ENCODE results near the gene RNF222. TPM values are rescaled to one million over a fixed set of nuclear protein-coding genes. Genes with fewer than 3 reads are reported as not detected.
A peak's percentile ranks its signal among the peaks of the same experiment; 100 is the strongest.

Gene RNF222
- total and polyA plus RNA-seq, 7 donors, result not detected

DNA sequence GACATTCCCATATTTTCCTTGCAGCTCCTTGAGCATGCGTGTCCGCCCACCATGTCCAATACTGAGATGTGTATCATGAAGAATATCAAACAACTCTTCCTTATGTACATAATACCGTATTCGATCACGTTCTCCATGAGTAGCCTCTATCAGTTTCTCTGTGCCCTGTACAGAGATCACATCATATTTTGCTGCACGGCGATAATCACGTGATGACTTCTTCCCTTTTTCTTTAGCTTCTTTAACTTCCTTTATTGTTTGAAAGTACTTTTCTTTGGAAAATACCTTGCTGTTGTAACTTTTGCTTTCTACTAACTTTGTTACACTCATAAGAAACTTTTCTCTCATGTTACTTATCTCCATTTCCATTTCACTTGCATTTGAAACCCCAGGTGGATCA lies 27.7 kb downstream of the RNF222 start:
- TF ChIP-seq, protein P1, sequence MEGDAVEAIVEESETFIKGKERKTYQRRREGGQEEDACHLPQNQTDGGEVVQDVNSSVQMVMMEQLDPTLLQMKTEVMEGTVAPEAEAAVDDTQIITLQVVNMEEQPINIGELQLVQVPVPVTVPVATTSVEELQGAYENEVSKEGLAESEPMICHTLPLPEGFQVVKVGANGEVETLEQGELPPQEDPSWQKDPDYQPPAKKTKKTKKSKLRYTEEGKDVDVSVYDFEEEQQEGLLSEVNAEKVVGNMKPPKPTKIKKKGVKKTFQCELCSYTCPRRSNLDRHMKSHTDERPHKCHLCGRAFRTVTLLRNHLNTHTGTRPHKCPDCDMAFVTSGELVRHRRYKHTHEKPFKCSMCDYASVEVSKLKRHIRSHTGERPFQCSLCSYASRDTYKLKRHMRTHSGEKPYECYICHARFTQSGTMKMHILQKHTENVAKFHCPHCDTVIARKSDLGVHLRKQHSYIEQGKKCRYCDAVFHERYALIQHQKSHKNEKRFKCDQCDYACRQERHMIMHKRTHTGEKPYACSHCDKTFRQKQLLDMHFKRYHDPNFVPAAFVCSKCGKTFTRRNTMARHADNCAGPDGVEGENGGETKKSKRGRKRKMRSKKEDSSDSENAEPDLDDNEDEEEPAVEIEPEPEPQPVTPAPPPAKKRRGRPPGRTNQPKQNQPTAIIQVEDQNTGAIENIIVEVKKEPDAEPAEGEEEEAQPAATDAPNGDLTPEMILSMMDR (IDR thresholded peaks at IDR 0.05), result no peak

DNA sequence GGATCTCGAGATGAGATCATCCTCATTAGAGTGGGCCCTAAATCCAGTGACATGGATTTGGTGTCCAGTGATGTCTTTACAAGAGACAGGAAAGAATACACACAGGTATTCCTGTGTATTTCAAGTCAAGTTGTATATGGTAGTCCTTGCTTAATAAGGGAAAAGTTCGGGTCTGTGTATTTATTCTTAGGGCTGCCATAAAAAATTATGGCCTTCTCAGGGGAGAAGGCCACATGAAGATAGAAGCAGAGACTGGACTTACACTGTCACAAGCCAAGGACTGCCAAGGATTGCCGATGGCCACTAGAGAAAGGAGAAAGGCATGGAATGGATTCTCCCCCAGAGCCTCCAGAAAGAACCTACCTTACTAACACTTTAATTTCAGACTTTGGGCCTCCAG lies 29.4 kb downstream of the RNF222 start:
- Histone ChIP-seq H3K36me3 (ENCODE audit: insufficient read depth in 1 of 2, low read depth in 1 of 2) (peaks cover 5 to 23% of the 10 kb centered on the region in 2 donors), H3K4me3 (no peak overlapping the region), H3K27ac (peak overlapping the region; percentile 23), H3K4me1 (peaks cover 29% of the 10 kb centered on the region), H3K9me3 (no peaks in the 10 kb centered on the region), H3K27me3 (ENCODE audit: insufficient read depth in 3 of 3, low read length in 2 of 3) (no peaks in the 10 kb centered on the region)
- 90 to 96% (median 91%) methylated on average over 3 of the region's 3 CpGs for WGBS, 3 donors
- DNase-seq, result no peak
- TF ChIP-seq, protein P1 (IDR thresholded peaks at IDR 0.05), result no peak
- intact Hi-C loops (cut with DNase I), result loop anchor here in 1 of 2 donors (10.0 kb wide), 1 partner anchor 113 kb away; no protein-coding TSS in a partner anchor
- no peak for ATAC-seq

More for the DNA sequence above, 27.7 kb downstream of the RNF222 start:
- Histone ChIP-seq H3K4me1 (peaks cover 27% of the 10 kb centered on the region), H3K27me3 (ENCODE audit: insufficient read depth in 3 of 3, low read length in 2 of 3) (no peaks in the 10 kb centered on the region), H3K4me3 (no peak overlapping the region), H3K36me3 (ENCODE audit: insufficient read depth in 1 of 2, low read depth in 1 of 2) (peaks cover 5 to 23% of the 10 kb centered on the region in 2 donors), H3K9me3 (no peaks in the 10 kb centered on the region), H3K27ac (no peak overlapping the region)
- DNase-seq (no peak), ATAC-seq (no peak)
- intact Hi-C loops (cut with DNase I), result loop anchor here in 1 of 2 donors (10.0 kb wide), 1 partner anchor 115 kb away; no protein-coding TSS in a partner anchor
- 93 to 97% (median 95%) methylated on average over 8 of the region's 8 CpGs for WGBS, 3 donors

DNA sequence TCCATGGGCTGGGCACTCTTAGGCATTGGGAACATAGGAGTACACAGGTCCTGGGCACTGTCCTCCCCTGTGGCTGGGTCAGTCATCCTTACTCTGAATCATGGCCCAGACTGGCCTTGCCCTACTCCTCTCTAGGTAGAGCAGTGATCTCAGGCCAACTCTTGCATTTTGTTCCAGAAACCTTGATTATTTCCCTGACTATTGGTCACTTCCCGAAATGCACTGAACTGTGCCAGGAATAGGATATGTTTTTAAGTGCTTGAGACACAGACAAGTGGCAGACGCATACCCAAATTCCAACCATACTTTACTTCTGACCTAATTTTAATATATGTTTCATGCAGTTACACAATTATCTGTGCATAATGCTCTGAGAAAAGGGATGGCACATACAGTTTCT lies 31.4 kb downstream of the RNF222 start:
- intact Hi-C loops (cut with DNase I), result loop anchor here in 1 of 2 donors (10.0 kb wide), 1 partner anchor 111 kb away; no protein-coding TSS in a partner anchor
- peak overlapping the region; percentile 58 for H3K27ac ChIP-seq
- H3K27me3 ChIP-seq (ENCODE audit: insufficient read depth in 3 of 3, low read length in 2 of 3), result no peaks in the 10 kb centered on the region
- no peaks in the 10 kb centered on the region for H3K9me3 ChIP-seq
- peaks cover 34% of the 10 kb centered on the region for H3K4me1 ChIP-seq
- ATAC-seq (peak in 2 of 4 donors; percentile 49 to 62), DNase-seq (no peak)
- peaks cover 5 to 23% of the 10 kb centered on the region in 2 donors for H3K36me3 ChIP-seq (ENCODE audit: insufficient read depth in 1 of 2, low read depth in 1 of 2)
- TF ChIP-seq, protein P1 (IDR thresholded peaks at IDR 0.05), result no peak
- no peak overlapping the region for H3K4me3 ChIP-seq
- WGBS, 3 donors, result 42 to 63% (median 48%) methylated on average over 2 of the region's 2 CpGs

DNA sequence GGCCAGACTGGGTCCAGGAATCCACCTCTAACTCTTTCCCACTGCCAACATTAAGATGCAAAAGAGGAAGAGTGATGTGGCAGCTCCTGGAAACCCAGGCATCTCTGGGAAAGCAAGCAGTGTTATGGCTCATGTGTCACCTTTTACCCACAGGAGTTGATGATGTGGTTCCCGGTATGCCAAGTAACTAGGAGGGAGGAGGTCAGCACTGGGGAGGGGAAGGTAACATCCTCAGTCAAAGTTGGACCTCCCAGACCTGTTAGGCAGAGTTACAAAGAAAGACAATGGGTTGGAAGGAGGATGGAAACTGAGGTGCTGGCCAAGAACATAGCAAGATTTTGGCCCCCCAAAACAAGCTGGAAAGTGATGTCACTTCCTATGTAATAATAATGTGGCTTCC lies 32.5 kb downstream of the RNF222 start:
- no peaks in the 10 kb centered on the region for H3K9me3 ChIP-seq
- H3K36me3 ChIP-seq (ENCODE audit: insufficient read depth in 1 of 2, low read depth in 1 of 2), result peaks cover 5 to 23% of the 10 kb centered on the region in 2 donors
- peak overlapping the region; percentile 58 for H3K27ac ChIP-seq
- ATAC-seq, result peak; percentile 23 to 52 (median 36)
- no peak overlapping the region for H3K4me3 ChIP-seq
- intact Hi-C loops (cut with DNase I), result loop anchor here in 1 of 2 donors (10.0 kb wide), 1 partner anchor 110 kb away; no protein-coding TSS in a partner anchor
- peaks cover 29% of the 10 kb centered on the region for H3K4me1 ChIP-seq
- no peaks in the 10 kb centered on the region for H3K27me3 ChIP-seq (ENCODE audit: insufficient read depth in 3 of 3, low read length in 2 of 3)
- 41 to 68% (median 64%) methylated on average over 1 of the region's 1 CpG for WGBS, 3 donors
- DNase-seq, result no peak
- TF ChIP-seq, protein P1 (IDR thresholded peaks at IDR 0.05), result no peak

Data from psoas muscle (tissue), 8 donors.